Activated naive CD4-positive, alpha-beta T cell treated with anti-CD3 and anti-CD28 coated beads, Interleukin-2, amount 10 ng/mL, durations not matched to agents 7 days and 5 days (primary cell): Measurements from ENCODE around the gene PUS10.

ENCODE experiments used
- CTCF ChIA-PET: fragments of 350-600 bp; sonication (Branson Sonifier 250); formaldehyde crosslinking; loops from one replicate; lab custom pipeline; 2021; ENCODE audit warnings: antibody characterized with exemption; lab: Charles Lee
- DNase-seq: peaks from one replicate; pipeline ENCODE4 v3.0.0-alpha.2; 2020
- H3K27ac Mint-ChIP-seq: one replicate; pipeline ENCODE4 v1.8.0; 2021; ENCODE audit warnings: mild to moderate bottlenecking, moderate library complexity, mixed read lengths
- H3K27me3 Mint-ChIP-seq: one replicate; pipeline ENCODE4 v1.8.0; 2021; ENCODE audit warnings: mild to moderate bottlenecking, mixed read lengths
- H3K36me3 Mint-ChIP-seq: one replicate; pipeline ENCODE4 v1.8.0; 2021; ENCODE audit warnings: mixed read lengths
- H3K4me1 Mint-ChIP-seq: one replicate; pipeline ENCODE4 v1.8.0; 2021; ENCODE audit warnings: mixed read lengths
- H3K4me3 Mint-ChIP-seq: one replicate; pipeline ENCODE4 v1.8.0; 2021; ENCODE audit warnings: mild to moderate bottlenecking, moderate library complexity, mixed read lengths
- H3K9me3 Mint-ChIP-seq: one replicate; pipeline ENCODE4 v1.8.0; 2021; ENCODE audit warnings: mixed read lengths

The PUS10 gene

DNA sequence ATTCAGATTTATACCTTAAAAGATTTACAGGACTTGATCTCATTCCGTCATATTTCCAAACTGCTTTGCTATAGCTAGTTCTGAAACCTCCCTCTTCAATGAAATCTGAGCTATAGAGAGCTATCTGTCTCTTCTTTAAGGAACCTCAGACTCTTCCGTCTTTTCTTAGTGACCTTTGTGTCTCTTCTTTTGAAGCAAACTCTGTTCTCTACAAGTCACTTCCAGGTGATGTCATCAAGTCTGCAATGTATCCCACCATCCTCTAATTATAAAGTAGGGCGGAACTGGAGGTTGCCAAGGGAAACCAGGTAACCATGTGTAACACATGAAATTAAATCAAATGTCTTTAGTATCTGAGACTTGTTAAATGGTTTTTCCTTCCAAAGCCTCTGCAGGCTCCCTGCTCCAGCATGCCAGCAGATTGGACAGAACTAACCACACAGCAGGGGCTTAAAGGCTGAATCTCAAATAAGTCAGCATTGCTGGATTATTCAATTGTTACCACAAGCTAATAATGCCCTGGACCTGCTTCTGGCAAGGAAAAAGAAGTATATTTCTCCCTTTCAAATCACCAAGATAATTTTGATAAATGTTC, 41.7 kb downstream of the PUS10 start:
- H3K27me3 Mint-ChIP-seq = no peaks in the 10 kb centered on the region
- peaks cover 2% of the 10 kb centered on the region for H3K36me3 Mint-ChIP-seq
- no peaks in the 10 kb centered on the region for H3K9me3 Mint-ChIP-seq
- no peak for DNase-seq
- peaks cover 33% of the 10 kb centered on the region for H3K4me1 Mint-ChIP-seq
- H3K27ac Mint-ChIP-seq = no peak overlapping the region
- CTCF ChIA-PET = interaction anchor here (0.7 to 1.3 kb wide), 3 partner anchors 9 to 23 kb away, joined by 3 read pairs; no protein-coding TSS in a partner anchor
- no peak overlapping the region for H3K4me3 Mint-ChIP-seq

DNA sequence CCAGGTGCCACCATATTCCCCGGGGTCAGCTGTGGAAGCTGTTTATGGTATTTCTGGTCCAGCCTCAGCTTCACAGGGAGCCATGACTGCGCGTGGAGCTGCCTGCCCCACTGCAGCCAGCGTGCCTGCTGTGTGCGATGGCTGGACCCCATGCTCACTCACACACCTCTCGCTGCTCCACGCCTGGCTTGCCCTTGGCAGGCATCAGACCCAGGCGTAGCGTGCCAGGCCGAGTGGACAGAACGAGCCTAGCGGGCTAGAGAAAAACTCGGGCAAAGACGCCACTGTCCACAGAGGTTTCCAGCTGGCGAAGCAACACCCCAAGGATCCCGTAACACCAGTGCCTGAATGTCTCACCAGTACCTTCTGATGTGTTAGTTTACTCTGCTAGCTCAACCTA, 43.4 kb downstream of the PUS10 start:
- peaks cover 2% of the 10 kb centered on the region for H3K36me3 Mint-ChIP-seq
- DNase-seq = no peak
- H3K27me3 Mint-ChIP-seq = no peaks in the 10 kb centered on the region
- H3K27ac Mint-ChIP-seq = no peak overlapping the region
- peaks cover 30% of the 10 kb centered on the region for H3K4me1 Mint-ChIP-seq
- no peaks in the 10 kb centered on the region for H3K9me3 Mint-ChIP-seq
- H3K4me3 Mint-ChIP-seq = no peak overlapping the region
- CTCF ChIA-PET = interaction anchor here (0.7 to 1.3 kb wide), 3 partner anchors 13 to 284 kb away, joined by 3 to 5 read pairs (median 4); no protein-coding TSS in a partner anchor

DNA sequence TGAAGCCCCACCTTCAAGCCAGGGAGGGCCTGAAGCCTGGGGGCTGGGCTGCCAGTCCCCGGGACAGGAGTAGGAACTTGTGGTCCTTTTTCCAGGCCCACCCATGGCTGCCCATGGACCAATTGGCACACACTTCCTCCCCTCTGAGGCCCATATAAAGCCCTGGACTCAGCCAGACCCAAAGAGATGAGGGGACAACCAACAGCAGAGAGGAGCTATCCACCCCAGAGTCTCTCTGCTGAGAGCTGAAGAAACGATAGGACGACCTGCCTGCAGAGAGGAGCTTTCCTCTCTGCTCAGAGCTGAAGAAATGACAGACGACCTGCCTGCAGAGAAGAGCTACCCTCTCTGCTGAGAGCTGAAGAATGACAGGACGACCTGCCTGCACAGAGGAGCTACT, 44.4 kb downstream of the PUS10 start:
- CTCF ChIA-PET = interaction anchor here (1.1 kb wide), 1 partner anchor 13 kb away, joined by 5 read pairs; no protein-coding TSS in a partner anchor
- H3K4me3 Mint-ChIP-seq = no peak overlapping the region
- DNase-seq = no peak
- H3K36me3 Mint-ChIP-seq = peaks cover 2% of the 10 kb centered on the region
- H3K9me3 Mint-ChIP-seq = no peaks in the 10 kb centered on the region
- H3K27me3 Mint-ChIP-seq = no peaks in the 10 kb centered on the region
- peaks cover 30% of the 10 kb centered on the region for H3K4me1 Mint-ChIP-seq
- H3K27ac Mint-ChIP-seq = no peak overlapping the region

DNA sequence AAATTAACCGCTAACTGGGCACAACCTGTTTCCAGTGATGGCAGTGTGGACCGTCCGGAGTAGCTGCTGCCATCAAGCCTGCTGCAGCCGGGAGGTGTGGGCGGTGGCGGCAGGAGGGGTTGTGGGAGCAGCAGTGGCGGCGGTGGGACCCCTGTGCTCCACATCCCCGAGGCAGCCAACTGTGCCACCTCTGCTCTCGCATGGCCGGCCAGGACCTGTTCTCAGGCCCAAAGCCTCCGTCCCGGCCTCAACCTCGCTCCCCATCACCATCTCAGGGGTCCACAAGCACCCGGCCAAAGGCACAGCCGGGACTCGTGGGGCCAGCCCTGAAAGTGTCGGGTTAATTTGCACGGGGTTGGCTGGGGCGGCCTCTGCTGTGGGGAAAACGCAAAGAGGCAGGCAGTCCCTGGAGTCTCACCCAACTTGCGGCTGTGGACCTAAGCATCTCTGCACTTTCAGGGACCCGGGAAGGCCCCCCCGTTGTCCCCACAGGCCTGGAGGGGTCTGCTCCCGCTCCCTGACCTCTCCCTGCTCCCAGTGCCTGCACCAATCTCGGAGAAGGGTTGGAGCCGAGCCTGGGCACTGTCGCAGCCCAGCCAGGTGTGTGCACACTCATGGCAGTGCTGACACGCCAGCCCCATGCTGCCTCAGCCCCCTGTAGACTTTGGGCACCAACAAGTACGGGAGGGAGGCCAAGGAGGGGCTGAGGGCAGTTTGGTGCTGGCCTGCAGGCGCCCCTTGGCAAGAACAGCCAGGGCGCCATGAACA, 45.0 kb downstream of the PUS10 start:
- CTCF ChIA-PET = no interaction called here
- peaks cover 2% of the 10 kb centered on the region for H3K36me3 Mint-ChIP-seq
- DNase-seq = no peak
- no peak overlapping the region for H3K4me3 Mint-ChIP-seq
- peaks cover 30% of the 10 kb centered on the region for H3K4me1 Mint-ChIP-seq
- H3K27me3 Mint-ChIP-seq = no peaks in the 10 kb centered on the region
- no peaks in the 10 kb centered on the region for H3K9me3 Mint-ChIP-seq
- no peak overlapping the region for H3K27ac Mint-ChIP-seq

GRCh38 chr2:60966507-60967405, 51.3 kb downstream of the PUS10 start:
- no peaks in the 10 kb centered on the region for H3K27me3 Mint-ChIP-seq
- peaks cover 21% of the 10 kb centered on the region for H3K36me3 Mint-ChIP-seq
- H3K4me3 Mint-ChIP-seq = peak overlapping the region; percentile 1
- CTCF ChIA-PET = interaction anchor here (0.7 to 1.1 kb wide), 3 partner anchors 10 to 26 kb away, joined by 3 read pairs; no protein-coding TSS in a partner anchor
- peak overlapping the region; percentile 81 for H3K27ac Mint-ChIP-seq
- H3K9me3 Mint-ChIP-seq = peaks cover 5% of the 10 kb centered on the region
- H3K4me1 Mint-ChIP-seq = peaks cover 36% of the 10 kb centered on the region
- DNase-seq = no peak

- Mint-ChIP-seq H3K4me1 (peaks cover 30% of the 10 kb centered on the region), H3K36me3 (peaks cover 21% of the 10 kb centered on the region), H3K4me3 (no peak overlapping the region), H3K27ac (peak overlapping the region; percentile 92), H3K9me3 (peaks cover 5% of the 10 kb centered on the region), H3K27me3 (no peaks in the 10 kb centered on the region)
- CTCF ChIA-PET = interaction anchor here (0.7 to 2.0 kb wide), 3 partner anchors 33 to 258 kb away, joined by 3 to 8 read pairs (median 3); no protein-coding TSS in a partner anchor
- no peak for DNase-seq
Observed at GRCh38 chr2:60965499-60965785, 52.6 kb downstream of the PUS10 start.

- peaks cover 5% of the 10 kb centered on the region for H3K9me3 Mint-ChIP-seq
- no peaks in the 10 kb centered on the region for H3K27me3 Mint-ChIP-seq
- H3K4me3 Mint-ChIP-seq = no peak overlapping the region
- H3K36me3 Mint-ChIP-seq = peaks cover 21% of the 10 kb centered on the region
- CTCF ChIA-PET = interaction anchor here (1.1 to 2.0 kb wide), 3 partner anchors 34 to 171 kb away, joined by 3 to 8 read pairs (median 3); no protein-coding TSS in a partner anchor
- peak overlapping the region; percentile 92 for H3K27ac Mint-ChIP-seq
- peaks cover 30% of the 10 kb centered on the region for H3K4me1 Mint-ChIP-seq
- peak; percentile 27 for DNase-seq
Observed at GRCh38 chr2:60964651-60965498, 53.2 kb downstream of the PUS10 start.

- Mint-ChIP-seq H3K4me3 (no peak overlapping the region), H3K27ac (no peak overlapping the region), H3K27me3 (no peaks in the 10 kb centered on the region), H3K4me1 (peaks cover 30% of the 10 kb centered on the region), H3K36me3 (peaks cover 25% of the 10 kb centered on the region), H3K9me3 (peaks cover 5% of the 10 kb centered on the region)
- CTCF ChIA-PET = no interaction called here
- DNase-seq = no peak
Observed at GRCh38 chr2:60963190-60963589, 54.9 kb downstream of the PUS10 start.

DNA sequence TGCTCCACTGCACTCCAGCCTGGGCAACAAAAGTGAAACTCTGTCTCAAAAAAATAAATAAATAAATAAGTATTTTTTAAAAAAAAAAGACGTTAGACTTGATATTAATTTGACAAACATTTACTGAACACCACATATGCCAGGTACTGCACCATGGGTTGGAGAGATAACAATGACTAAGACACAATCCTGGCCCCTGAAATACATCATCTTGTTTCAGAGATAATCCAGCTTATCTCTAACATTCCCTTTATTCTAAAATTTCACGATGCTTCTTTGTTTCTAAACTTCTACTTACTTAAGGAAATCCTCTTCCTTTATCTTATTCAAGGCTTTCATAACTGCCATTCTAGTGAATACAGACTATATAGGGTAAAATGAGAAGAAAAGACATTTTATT, 55.5 kb downstream of the PUS10 start:
- DNase-seq = no peak
- Mint-ChIP-seq H3K4me1 (peaks cover 30% of the 10 kb centered on the region), H3K27ac (no peak overlapping the region), H3K27me3 (no peaks in the 10 kb centered on the region), H3K36me3 (peaks cover 24% of the 10 kb centered on the region), H3K4me3 (no peak overlapping the region), H3K9me3 (peaks cover 5% of the 10 kb centered on the region)
- CTCF ChIA-PET = no interaction called here

- Mint-ChIP-seq H3K9me3 (peaks cover 5% of the 10 kb centered on the region), H3K4me3 (no peak overlapping the region), H3K36me3 (peaks cover 22% of the 10 kb centered on the region), H3K27me3 (no peaks in the 10 kb centered on the region), H3K27ac (no peak overlapping the region), H3K4me1 (peaks cover 23% of the 10 kb centered on the region)
- CTCF ChIA-PET = no interaction called here
- DNase-seq = no peak
Observed at GRCh38 chr2:60961457-60961856, 56.6 kb downstream of the PUS10 start.

DNA sequence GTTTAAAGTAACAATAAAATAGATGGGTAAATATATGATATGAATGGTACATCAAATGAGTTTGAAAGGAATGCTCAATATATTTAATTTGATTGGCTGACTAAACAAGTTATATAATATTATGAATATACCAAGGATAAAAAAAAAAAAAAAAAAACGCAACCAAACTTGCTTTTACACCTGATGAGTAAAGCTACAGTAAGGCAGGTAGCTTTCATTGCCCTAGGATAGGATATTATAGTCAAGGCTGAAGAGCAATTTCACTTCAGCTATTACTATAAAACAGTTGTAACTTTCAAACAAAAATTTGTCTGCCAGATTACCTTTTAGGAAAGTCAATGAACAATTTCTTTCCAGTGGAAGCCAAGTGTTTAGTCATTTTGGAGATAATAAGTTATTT, 57.3 kb downstream of the PUS10 start:
- CTCF ChIA-PET = interaction anchor here (0.7 kb wide), 1 partner anchor 95 kb away, joined by 3 read pairs; no protein-coding TSS in a partner anchor
- no peak overlapping the region for H3K4me3 Mint-ChIP-seq
- no peak for DNase-seq
- H3K27ac Mint-ChIP-seq = no peak overlapping the region
- H3K36me3 Mint-ChIP-seq = peaks cover 20% of the 10 kb centered on the region
- peaks cover 18% of the 10 kb centered on the region for H3K4me1 Mint-ChIP-seq
- no peaks in the 10 kb centered on the region for H3K27me3 Mint-ChIP-seq
- peaks cover 5% of the 10 kb centered on the region for H3K9me3 Mint-ChIP-seq

GRCh38 chr2:60959501-60959900, 58.6 kb downstream of the PUS10 start:
- peaks cover 16% of the 10 kb centered on the region for H3K36me3 Mint-ChIP-seq
- CTCF ChIA-PET = no interaction called here
- H3K27ac Mint-ChIP-seq = no peak overlapping the region
- peaks cover 7% of the 10 kb centered on the region for H3K4me1 Mint-ChIP-seq
- H3K9me3 Mint-ChIP-seq = peaks cover 3% of the 10 kb centered on the region
- H3K4me3 Mint-ChIP-seq = no peak overlapping the region
- no peak for DNase-seq
- H3K27me3 Mint-ChIP-seq = no peaks in the 10 kb centered on the region

GRCh38 chr2:60958800-60959199, 59.3 kb downstream of the PUS10 start:
- Mint-ChIP-seq H3K9me3 (no peaks in the 10 kb centered on the region), H3K4me3 (no peak overlapping the region), H3K4me1 (peaks cover under 1% of the 10 kb centered on the region), H3K27me3 (no peaks in the 10 kb centered on the region), H3K36me3 (peaks cover 16% of the 10 kb centered on the region), H3K27ac (no peak overlapping the region)
- DNase-seq = no peak
- CTCF ChIA-PET = no interaction called here
